PC-9 (cell line): Measurements from ENCODE around the gene OR4F6. TPM values are rescaled to one million over a fixed set of nuclear protein-coding genes. Genes with fewer than 3 reads are reported as not detected.

Experiments used
- BruUV-seq: library from RNA; stranded (reverse); fragments of 400-500 nt; replicated peaks from 2 replicates; lab custom pipeline; 2021; lab: Mats Ljungman, UMichigan
- CTCF ChIA-PET: fragments of 300-600 bp; sonication (Branson Sonifier 250); formaldehyde crosslinking; loops from one replicate; lab custom pipeline; 2022; ENCODE audit warnings: antibody characterized with exemption; lab: Charles Lee
- POLR2A ChIA-PET: fragments of 300-600 bp; sonication (Branson Sonifier 250); formaldehyde crosslinking; loops from one replicate; lab custom pipeline; 2022; ENCODE audit warnings: antibody characterized with exemption; ENCODE audit not compliant: unreplicated experiment; lab: Charles Lee
- DNase-seq, 2 experiments: peaks; one replicate each; pipeline versions ENCODE4 v3.0.0 to v3.0.0-alpha.2; 2015 to 2022; ENCODE audit warnings: mixed read lengths in 1 of 2
- H2AFZ ChIP-seq: fragments of 200-600 bp; sonication (generic); 2 replicates; pipeline ENCODE4 v1.8.1; 2017; ENCODE audit warnings: antibody characterized with exemption
- H3F3A ChIP-seq: fragments of 200-600 bp; sonication (generic); 2 replicates; pipeline ENCODE4 v1.8.1; 2017; ENCODE audit warnings: antibody characterized with exemption, mild to moderate bottlenecking, low read depth; ENCODE audit not compliant: insufficient read depth
- H3K27ac ChIP-seq: fragments of 200-600 bp; sonication (generic); 2 replicates; pipeline ENCODE4 v1.6.1; 2016; ENCODE audit warnings: mixed run types
- H3K27me3 ChIP-seq: fragments of 200-600 bp; sonication (generic); 2 replicates; pipeline ENCODE4 v1.6.1; 2016; ENCODE audit warnings: low read depth, mixed run types; ENCODE audit not compliant: insufficient read depth
- H3K36me3 ChIP-seq: fragments of 200-600 bp; sonication (generic); 2 replicates; pipeline ENCODE4 v1.6.1; 2016; ENCODE audit warnings: low read depth, mixed run types
- H3K4me1 ChIP-seq: fragments of 200-600 bp; sonication (generic); replicated peaks from 2 replicates; pipeline ENCODE4 v1.6.1; 2016; ENCODE audit warnings: mixed run types; ENCODE audit not compliant: insufficient read depth
- H3K4me2 ChIP-seq: fragments of 200-600 bp; sonication (generic); 2 replicates; pipeline ENCODE4 v1.6.1; 2017; ENCODE audit warnings: mixed run types
- H3K4me3 ChIP-seq: fragments of 200-600 bp; sonication (generic); 2 replicates; pipeline ENCODE4 v1.6.1; 2016; ENCODE audit warnings: mixed run types
- H3K79me2 ChIP-seq: fragments of 200-600 bp; sonication (generic); 2 replicates; pipeline ENCODE4 v1.6.1; 2017; ENCODE audit warnings: low read depth, mixed run types
- H3K9me2 ChIP-seq: fragments of 200-600 bp; sonication (generic); 2 replicates; pipeline ENCODE4 v1.8.1; 2017; ENCODE audit warnings: mild to moderate bottlenecking; ENCODE audit not compliant: insufficient read depth
- H3K9me3 ChIP-seq: fragments of 200-600 bp; sonication (generic); 2 replicates; pipeline ENCODE4 v1.8.1; 2016; ENCODE audit warnings: low read depth; ENCODE audit not compliant: insufficient read depth
- H4K20me1 ChIP-seq: fragments of 200-600 bp; sonication (generic); 2 replicates; pipeline ENCODE4 v1.8.1; 2017; ENCODE audit not compliant: insufficient read depth
- CTCF ChIP-seq: fragments of 200-600 bp; sonication (generic); conservative IDR thresholded peaks from 2 replicates; pipeline ENCODE4 v1.6.1; 2017; ENCODE audit warnings: mixed run types, antibody characterized with exemption, mild to moderate bottlenecking, moderate library complexity
- EZH2 ChIP-seq: fragments of 200-600 bp; sonication (generic); IDR thresholded peaks from 2 replicates; pipeline ENCODE4 v1.8.0; 2017; ENCODE audit warnings: antibody characterized with exemption, low read depth
- intact Hi-C: fragments of 100-400 bp; cut with micrococcal nuclease; formaldehyde crosslinking; loops from one replicate; pipeline ENCODE4 v1.10.0; 2022; ENCODE audit not compliant: unreplicated experiment
- total RNA-seq: library from RNA; stranded (reverse); gene quantifications from 2 replicates; pipeline ENCODE4 v1.2.3, GENCODE V29; 2021

OR4F6 gene
- total RNA-seq, 1 experiment from 2014 or later: not detected

- no peaks in the 10 kb centered on the region for H3K9me2 ChIP-seq
- H3K79me2 ChIP-seq: no peaks in the 10 kb centered on the region
- TF ChIP-seq CTCF (no peak), EZH2 (no peak)
- CTCF ChIA-PET: no interaction called here
- H3K27ac ChIP-seq: no peak overlapping the region
- no peak for DNase-seq
- H3F3A ChIP-seq: no peaks in the 10 kb centered on the region
- no peaks in the 10 kb centered on the region for H3K9me3 ChIP-seq
- H2AFZ ChIP-seq: no peak overlapping the region
- H3K4me1 ChIP-seq: no peaks in the 10 kb centered on the region
- intact Hi-C loops: no loop called here
- POLR2A ChIA-PET: no interaction called here
- no peak overlapping the region for H3K4me3 ChIP-seq
- no peaks in the 10 kb centered on the region for H3K36me3 ChIP-seq
- no peaks in the 10 kb centered on the region for H4K20me1 ChIP-seq
- no peak overlapping the region for H3K4me2 ChIP-seq
- no peaks in the 10 kb centered on the region; the same call in 1 of the 2 replicates for H3K27me3 ChIP-seq
- no TSS peak for BruUV-seq
Observed at GRCh38 chr15:101852356-101852755, 49.0 kb downstream of the OR4F6 start.

Other genes with a start within 250 kb of the OR4F6 start
- gene TM2D3, start 151.1 kb upstream of the OR4F6 start, total RNA-seq: 18.8 and 21.7 TPM in 2 replicates
- 4.6 and 5.6 TPM in 2 replicates for gene TARS3, start 79.0 kb upstream of the OR4F6 start, total RNA-seq
- gene OR4F15, start 8.7 kb downstream of the OR4F6 start, total RNA-seq: not detected in 2 replicates